ENCODE measurements around the gene ADGRL1.
"Not testable (repeated sequence)": the region's sequence is repeated elsewhere in the genome, so short reads cannot be mapped to it uniquely, and the experiment has no call there.

ADGRL1 gene

DNA sequence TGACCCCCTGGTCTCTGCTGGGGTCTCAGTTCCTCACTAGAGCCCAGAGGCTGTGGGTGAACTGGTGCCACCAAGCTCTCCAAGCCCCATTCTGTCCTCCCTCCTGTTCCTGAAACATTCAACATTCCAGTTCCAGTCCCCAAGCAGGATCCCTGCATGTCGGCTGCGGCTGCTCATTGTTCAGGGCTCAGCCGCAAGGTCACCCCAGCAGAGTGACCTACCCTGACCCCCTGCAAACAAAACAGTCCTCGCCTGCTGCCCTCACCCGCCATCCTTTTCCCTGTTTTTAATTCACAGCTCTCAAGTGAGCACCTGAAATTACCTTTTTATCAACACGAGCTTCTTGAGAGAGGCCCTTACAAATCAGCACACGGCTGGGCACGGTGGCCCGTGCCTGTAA, 19.3 kb downstream of the ADGRL1 start:
- not testable (repeated sequence) for DNase-seq

DNA sequence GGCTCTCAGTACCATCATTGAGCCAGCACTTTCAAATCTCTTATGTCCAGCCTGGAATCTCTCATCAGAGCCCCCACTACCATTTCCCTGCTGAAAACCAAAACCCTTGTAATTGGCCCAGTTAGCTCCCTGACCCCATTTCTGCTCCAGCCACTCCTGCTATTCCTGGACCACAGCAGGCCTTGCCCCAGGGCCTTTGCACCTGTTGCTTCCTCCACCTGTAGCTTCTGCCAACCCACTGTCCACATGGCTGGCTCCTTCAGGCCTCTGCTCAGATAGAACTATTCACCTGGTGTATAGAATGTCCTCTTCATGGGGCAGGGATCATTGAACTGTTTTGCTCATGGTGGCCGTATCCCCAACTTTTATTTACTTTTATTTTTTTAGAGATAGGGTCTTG, 20.3 kb downstream of the ADGRL1 start:
- DNase-seq: not testable (repeated sequence)

DNA sequence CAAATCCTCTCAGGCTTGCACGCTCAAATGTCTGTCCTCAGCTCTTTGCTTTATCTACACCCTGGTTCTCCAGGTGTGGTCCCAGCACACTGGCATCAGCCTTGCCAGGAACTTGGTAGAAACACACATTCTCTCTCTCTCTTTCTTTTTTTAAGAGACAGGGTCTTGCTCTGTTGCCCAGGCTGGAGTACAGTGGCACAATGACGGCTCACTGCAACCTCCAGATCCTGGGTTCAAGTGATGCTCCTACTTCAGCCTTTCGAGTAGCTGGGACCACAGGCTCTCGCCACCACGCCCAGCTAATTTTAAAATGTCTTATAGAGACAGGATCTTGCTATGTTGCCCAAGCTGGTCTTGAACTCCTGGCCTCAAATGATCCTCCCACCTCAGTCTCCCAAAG, 20.8 kb downstream of the ADGRL1 start:
- DNase-seq: no peak

GRCh38 chr19:14183741-14184350, 22.1 kb downstream of the ADGRL1 start:
- no peak for DNase-seq

DNA sequence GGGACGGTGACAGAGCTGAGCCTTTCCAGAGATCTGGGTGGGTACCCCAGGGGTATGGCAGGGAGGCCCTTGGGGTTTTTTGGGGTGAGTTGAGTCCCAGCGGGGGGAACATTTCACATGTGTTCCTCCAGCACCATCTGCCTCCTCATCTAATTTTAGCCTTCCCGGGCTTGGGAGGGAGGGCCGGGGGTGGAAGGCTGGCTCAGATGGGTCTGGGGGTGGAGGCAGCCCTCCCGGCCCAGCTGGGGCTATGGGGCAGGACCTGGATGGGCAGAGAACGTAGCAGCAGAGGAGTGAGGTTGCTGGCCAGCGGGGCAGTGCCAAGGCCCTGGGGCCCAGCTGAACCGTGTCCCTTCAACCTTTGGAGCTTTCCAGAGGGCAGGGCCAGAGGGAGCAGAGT, 23.5 kb downstream of the ADGRL1 start:
- no peak for DNase-seq

DNA sequence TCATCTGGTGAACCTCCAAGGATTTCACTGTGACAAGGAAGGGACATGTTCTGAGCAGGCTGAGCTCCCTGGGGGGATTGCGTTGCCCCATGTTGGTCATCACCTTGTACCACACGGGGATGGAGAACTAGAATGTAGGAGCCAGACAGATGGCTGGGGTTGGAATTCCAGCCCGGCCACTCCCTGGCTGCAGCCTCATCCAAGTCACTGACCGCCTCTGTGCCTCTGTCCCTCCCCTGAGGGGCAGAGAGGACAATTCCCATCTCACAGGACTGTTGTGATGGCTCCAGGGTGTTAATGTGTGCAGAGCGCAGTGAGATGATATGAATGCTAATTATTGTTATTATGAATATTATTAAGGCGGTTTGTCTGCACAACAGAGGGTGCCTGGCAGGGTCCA, 24.1 kb downstream of the ADGRL1 start:
- DNase-seq: no peak

DNA sequence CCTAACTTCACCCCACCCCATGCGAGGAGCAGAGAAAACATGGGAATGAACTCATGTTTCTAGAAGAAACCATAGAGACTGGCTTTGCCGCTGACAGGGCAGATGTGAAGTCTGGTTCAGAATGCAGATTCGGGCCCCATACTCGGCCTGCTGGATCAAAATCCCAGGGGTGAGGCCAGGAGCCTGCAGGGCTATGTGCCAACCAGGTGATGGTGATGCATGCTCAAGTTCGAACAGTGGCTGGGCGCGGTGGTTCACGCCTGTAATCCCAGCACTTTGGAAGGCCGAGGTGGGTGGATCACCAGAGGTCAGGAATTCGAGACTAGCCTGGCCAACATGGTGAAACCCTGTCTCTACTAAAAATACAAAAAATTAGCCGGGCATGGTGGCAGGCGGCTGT, 24.8 kb downstream of the ADGRL1 start:
- DNase-seq: not testable (repeated sequence)

GRCh38 chr19:14177496-14178074, 28.4 kb downstream of the ADGRL1 start:
- no peak for DNase-seq

GRCh38 chr19:14175351-14175792, 30.6 kb downstream of the ADGRL1 start:
- no peak for DNase-seq

GRCh38 chr19:14174883-14175282, 31.1 kb downstream of the ADGRL1 start:
- DNase-seq: no peak

GRCh38 chr19:14168993-14169392, 37.0 kb downstream of the ADGRL1 start:
- DNase-seq: no peak

GRCh38 chr19:14168259-14168972, 37.6 kb downstream of the ADGRL1 start:
- DNase-seq: no peak

- no peak for DNase-seq
These were observed 38.3 kb downstream of the ADGRL1 start for GRCh38 chr19:14167576-14168138.

- DNase-seq: no peak
These were observed 38.9 kb downstream of the ADGRL1 start for GRCh38 chr19:14166999-14167575.

DNA sequence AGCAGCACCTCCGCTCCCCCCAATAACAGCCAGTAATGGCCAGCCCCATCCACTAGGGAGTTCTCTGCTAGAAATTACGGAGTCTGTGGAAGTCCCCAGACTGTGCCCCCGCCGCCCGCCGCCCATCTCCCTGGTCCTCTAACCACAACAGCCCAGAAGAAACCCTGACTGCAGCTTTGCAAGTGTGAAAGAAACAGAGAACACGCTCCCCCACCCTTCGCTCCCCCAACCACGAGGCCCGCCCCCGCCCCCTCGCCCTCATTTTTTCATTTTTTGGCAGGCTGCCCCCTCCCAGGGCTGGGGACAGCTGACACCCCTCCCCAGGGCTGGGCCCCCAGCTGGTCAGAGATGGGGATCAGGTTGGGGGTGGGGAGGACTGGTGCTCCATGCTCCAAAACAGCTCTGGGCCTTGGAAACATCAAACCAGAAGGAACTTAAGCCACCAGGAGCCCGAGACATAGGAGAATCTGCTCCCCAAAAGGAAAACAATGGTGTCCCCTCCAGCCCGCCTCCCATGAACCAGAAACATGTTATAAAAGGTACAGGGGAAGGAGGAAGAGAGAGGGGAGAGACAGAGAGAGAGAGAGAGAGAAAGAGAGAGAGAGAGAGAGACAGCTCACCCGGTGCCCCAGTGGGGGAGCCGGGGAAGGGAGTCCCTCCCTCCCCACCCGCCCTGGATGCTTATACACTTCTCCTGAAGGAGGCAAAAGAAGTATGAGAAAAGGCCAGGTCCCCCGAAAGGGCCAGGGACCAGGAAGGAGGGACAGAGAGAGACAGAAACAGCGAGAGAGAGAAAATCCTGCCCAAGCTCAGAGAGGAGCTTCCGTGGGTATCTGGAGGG, 39.8 kb downstream of the ADGRL1 start:
- no peak for DNase-seq

- no peak for DNase-seq
These were observed 41.1 kb downstream of the ADGRL1 start for GRCh38 chr19:14164724-14165493.

DNA sequence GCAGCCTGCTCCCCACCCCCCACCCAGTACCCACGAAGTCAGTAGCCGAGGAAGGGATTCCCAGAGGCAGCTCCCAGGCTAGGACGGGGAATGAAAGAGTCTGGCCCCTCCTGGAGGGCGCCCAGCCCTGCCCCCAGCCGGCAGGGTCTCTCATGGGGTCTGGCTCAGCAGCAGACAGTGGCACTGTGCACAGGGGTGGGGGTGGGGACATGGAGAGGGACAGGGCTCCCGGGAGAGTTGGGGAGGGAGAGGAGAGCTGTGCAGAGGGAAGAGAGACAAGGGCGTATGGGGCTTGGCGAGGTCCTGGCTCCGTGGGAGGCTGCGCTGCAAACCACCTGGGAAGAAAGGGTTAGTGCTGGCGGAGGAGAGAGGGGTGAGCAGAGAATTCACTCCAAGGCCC, 41.9 kb downstream of the ADGRL1 start:
- DNase-seq: no peak

- DNase-seq: no peak
These were observed 43.1 kb downstream of the ADGRL1 start for GRCh38 chr19:14162871-14163297.

DNA sequence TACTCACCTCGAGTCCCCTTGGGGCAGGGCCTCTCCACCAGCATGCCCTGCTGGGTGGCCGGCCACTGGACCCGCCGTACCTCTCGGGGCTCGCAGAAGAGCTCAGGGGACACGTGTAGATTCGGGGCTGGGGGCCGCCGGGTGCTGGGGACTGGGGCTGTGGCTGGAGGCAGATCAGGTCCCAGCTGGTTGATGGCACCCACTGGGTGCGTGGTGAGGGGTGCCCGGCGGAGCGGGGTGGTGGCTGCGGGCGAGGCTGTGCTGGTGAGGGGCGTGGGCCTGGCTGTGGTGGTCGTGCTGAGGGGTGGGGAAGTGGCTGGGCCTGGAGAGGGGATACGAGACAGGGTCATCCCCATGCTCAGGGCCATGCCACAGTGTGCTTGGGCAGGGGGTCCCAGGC, 44.7 kb downstream of the ADGRL1 start:
- no peak for DNase-seq

DNA sequence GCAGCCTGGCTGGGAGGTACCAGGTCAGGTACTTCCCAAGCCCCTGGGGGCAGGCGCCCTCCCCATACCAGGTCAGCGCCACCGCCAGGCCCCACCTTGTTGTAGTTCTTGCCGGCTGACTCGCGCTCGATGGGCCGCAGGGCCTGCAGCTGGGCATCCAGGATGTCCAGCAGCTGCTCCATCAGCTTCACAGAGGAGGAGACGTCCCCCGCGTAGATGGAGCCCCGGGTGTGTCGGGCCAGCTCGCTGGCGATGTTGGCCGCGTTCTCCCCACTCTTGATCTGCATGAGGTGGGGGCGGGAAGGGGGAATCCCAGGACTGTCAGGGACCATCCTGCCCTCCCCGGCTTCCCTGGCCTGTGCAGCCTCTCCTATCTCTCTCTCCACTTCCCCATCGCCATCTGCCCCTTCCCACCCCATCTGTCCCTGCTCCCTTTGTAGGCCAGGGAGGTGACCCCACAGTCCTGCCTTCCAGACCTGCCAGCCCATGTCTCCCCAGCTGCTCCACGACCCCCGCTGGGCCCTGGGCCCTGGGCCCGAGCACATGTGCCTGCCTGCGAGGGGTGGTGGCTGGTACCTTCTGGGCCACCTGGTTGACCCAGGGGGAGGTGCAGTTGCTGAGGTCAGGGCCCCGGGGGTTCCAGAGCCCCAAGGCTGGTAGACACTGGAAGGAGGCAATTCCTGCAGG, 45.8 kb downstream of the ADGRL1 start:
- DNase-seq: no peak

- DNase-seq: no peak
These were observed 46.9 kb downstream of the ADGRL1 start for GRCh38 chr19:14159059-14159458.

All from NCI-H146 (cell line).